MM.1S (cell line): ENCODE results near the gene SAMD9L.
"Not testable (repeated sequence)": the region's sequence is repeated elsewhere in the genome, so short reads cannot be mapped to it uniquely, and the experiment has no call there.

Experiments used
- DNase-seq: peaks from one replicate; pipeline ENCODE4 v3.0.0-alpha.2; 2015
- H2AFZ ChIP-seq: fragments of 300-600 bp; sonication (generic); 2 replicates; pipeline ENCODE4 v1.6.0; 2016; ENCODE audit warnings: antibody characterized with exemption, low read length
- H3F3A ChIP-seq: fragments of 300-600 bp; sonication (generic); 2 replicates; pipeline ENCODE4 v1.6.1; 2016; ENCODE audit warnings: mild to moderate bottlenecking, antibody characterized with exemption, low read length, moderate library complexity, mixed read lengths; ENCODE audit not compliant: insufficient read depth
- H3K27ac ChIP-seq: fragments of 300-600 bp; sonication (generic); 2 replicates; pipeline ENCODE4 v1.5.1; 2016; ENCODE audit warnings: mild to moderate bottlenecking, low read length
- H3K27me3 ChIP-seq: fragments of 300-600 bp; sonication (generic); replicated peaks from 2 replicates; pipeline ENCODE4 v1.6.0; 2016; ENCODE audit warnings: low read length; ENCODE audit not compliant: insufficient read depth
- H3K36me3 ChIP-seq: fragments of 300-600 bp; sonication (generic); replicated peaks from 2 replicates; pipeline ENCODE4 v1.6.1; 2016; ENCODE audit warnings: mild to moderate bottlenecking, low read length, mixed read lengths; ENCODE audit not compliant: insufficient read depth
- H3K4me1 ChIP-seq: fragments of 300-600 bp; sonication (generic); 2 replicates; pipeline ENCODE4 v1.6.1; 2016; ENCODE audit warnings: low read length, mixed read lengths
- H3K4me2 ChIP-seq: fragments of 300-600 bp; sonication (generic); 2 replicates; pipeline ENCODE4 v1.6.0; 2016; ENCODE audit warnings: low read depth, low read length
- H3K4me3 ChIP-seq: fragments of 300-600 bp; sonication (generic); 2 replicates; pipeline ENCODE4 v1.5.1; 2016; ENCODE audit warnings: low read length, mixed read lengths
- H3K79me2 ChIP-seq: fragments of 300-600 bp; sonication (generic); 2 replicates; pipeline ENCODE4 v1.6.1; 2016; ENCODE audit warnings: mixed run types, low read length, mixed read lengths
- H3K9ac ChIP-seq: fragments of 300-600 bp; sonication (generic); 2 replicates; pipeline ENCODE4 v1.6.1; 2016; ENCODE audit warnings: low read length, mixed read lengths
- H3K9me2 ChIP-seq: fragments of 300-600 bp; sonication (generic); replicated peaks from 2 replicates; pipeline ENCODE4 v1.6.1; 2016; ENCODE audit warnings: mild to moderate bottlenecking, low read length, mixed read lengths; ENCODE audit not compliant: insufficient read depth
- H3K9me3 ChIP-seq: fragments of 300-600 bp; sonication (generic); replicated peaks from 2 replicates; pipeline ENCODE4 v1.6.1; 2016; ENCODE audit warnings: mild to moderate bottlenecking, low read length, mixed read lengths; ENCODE audit not compliant: insufficient read depth
- H4K20me1 ChIP-seq: fragments of 300-600 bp; sonication (generic); 2 replicates; pipeline ENCODE4 v1.6.1; 2016; ENCODE audit warnings: mild to moderate bottlenecking, low read length, moderate library complexity, mixed read lengths; ENCODE audit not compliant: insufficient read depth
- EZH2 ChIP-seq: fragments of 300-600 bp; sonication (generic); optimal IDR thresholded peaks from 2 replicates; pipeline ENCODE3; 2017; ENCODE audit warnings: low read depth, mild to moderate bottlenecking, antibody characterized with exemption, low read length, mixed read lengths
- EZH2phosphoT487 ChIP-seq: fragments of 300-600 bp; sonication (generic); IDR thresholded peaks from 2 replicates; pipeline ENCODE4 v1.6.1; 2018; ENCODE audit warnings: antibody characterized with exemption, low read length
- TF ChIP-seq, protein P1 (sequence below): fragments of 300-600 bp; sonication (generic); IDR thresholded peaks from 2 replicates; pipeline ENCODE4 v1.5.1; 2016; ENCODE audit warnings: antibody characterized with exemption, low read length, mixed read lengths

SAMD9L gene

DNA sequence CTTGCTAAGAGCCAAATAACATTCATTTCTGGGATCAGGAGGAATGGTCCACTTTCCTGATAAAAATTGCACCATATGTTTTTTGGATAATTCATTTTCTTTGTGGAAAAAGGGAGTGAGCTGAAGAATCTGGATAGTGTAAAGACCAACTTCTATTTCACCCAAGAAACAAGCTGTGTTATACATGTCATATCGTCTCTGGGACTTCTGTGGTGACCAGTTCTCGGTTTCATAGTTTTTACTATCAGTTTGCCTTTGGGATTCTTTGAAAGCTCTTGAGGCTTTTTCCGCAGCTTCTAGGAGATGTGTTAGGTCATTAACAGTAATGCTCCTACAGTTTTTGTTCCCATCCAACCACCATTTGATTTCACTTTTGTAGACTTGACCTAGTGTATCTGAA, 16.0 kb downstream of the SAMD9L start:
- Histone ChIP-seq H3K4me3 (no peak overlapping the region), H3F3A (no peaks in the 10 kb centered on the region), H3K79me2 (no peaks in the 10 kb centered on the region), H3K4me2 (no peak overlapping the region), H2AFZ (no peak overlapping the region), H3K9ac (no peak overlapping the region), H3K27ac (no peak overlapping the region), H3K9me3 (no peaks in the 10 kb centered on the region), H4K20me1 (no peaks in the 10 kb centered on the region), H3K9me2 (no peaks in the 10 kb centered on the region), H3K36me3 (peaks cover 25% of the 10 kb centered on the region), H3K4me1 (no peaks in the 10 kb centered on the region), H3K27me3 (no peaks in the 10 kb centered on the region)
- TF ChIP-seq EZH2phosphoT487 (no peak), EZH2 (no peak)
- TF ChIP-seq, protein P1, sequence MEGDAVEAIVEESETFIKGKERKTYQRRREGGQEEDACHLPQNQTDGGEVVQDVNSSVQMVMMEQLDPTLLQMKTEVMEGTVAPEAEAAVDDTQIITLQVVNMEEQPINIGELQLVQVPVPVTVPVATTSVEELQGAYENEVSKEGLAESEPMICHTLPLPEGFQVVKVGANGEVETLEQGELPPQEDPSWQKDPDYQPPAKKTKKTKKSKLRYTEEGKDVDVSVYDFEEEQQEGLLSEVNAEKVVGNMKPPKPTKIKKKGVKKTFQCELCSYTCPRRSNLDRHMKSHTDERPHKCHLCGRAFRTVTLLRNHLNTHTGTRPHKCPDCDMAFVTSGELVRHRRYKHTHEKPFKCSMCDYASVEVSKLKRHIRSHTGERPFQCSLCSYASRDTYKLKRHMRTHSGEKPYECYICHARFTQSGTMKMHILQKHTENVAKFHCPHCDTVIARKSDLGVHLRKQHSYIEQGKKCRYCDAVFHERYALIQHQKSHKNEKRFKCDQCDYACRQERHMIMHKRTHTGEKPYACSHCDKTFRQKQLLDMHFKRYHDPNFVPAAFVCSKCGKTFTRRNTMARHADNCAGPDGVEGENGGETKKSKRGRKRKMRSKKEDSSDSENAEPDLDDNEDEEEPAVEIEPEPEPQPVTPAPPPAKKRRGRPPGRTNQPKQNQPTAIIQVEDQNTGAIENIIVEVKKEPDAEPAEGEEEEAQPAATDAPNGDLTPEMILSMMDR, result no peak
- DNase-seq, result no peak

DNA sequence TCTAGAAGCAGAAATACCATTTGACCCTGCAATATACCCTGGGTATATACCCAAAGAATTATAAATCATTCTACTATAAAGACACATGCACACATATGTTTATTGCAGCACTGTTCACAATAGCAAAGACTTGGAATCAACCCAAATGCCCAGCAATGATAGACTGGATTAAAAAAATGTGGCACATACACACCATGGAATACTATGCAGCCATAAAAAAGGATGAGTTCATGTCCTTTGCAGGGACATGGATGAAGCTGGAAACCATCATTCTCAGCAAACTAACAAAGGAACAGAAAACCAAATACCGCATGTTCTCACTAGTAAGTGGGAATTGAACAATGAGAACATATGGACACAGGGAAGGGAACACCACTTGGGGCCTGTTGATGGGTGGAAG, 21.2 kb downstream of the SAMD9L start:
- not testable (repeated sequence) for H3F3A ChIP-seq, H3K27ac ChIP-seq, H3K36me3 ChIP-seq, H4K20me1 ChIP-seq, H2AFZ ChIP-seq, H3K9ac ChIP-seq, H3K27me3 ChIP-seq, H3K4me3 ChIP-seq, H3K4me1 ChIP-seq, H3K79me2 ChIP-seq, H3K9me3 ChIP-seq, DNase-seq, H3K4me2 ChIP-seq, H3K9me2 ChIP-seq

DNA sequence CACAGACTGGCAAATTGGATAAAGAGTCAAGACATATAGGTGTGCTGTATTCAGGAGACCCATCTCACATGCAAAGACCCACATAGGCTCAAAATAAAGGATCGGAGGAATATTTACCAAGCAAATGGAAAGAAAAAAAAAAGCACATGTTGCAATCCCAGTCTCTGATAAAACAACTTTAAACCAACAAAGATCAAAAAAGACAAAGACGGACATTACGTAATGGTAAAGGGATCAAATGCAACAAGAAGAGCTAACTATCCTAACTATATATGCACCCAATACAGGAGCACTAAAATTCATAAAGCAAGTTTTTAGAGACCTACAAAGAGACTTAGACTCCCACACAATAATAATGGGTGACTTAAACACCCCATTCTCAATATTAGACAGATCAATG, 24.7 kb downstream of the SAMD9L start:
- H3K4me1 ChIP-seq, H3K9me2 ChIP-seq, H3K27me3 ChIP-seq, H3K9ac ChIP-seq, H3F3A ChIP-seq, H3K27ac ChIP-seq, H4K20me1 ChIP-seq, H3K36me3 ChIP-seq, H3K4me3 ChIP-seq, H3K79me2 ChIP-seq, H3K9me3 ChIP-seq, DNase-seq, H2AFZ ChIP-seq, H3K4me2 ChIP-seq: not testable (repeated sequence)

DNA sequence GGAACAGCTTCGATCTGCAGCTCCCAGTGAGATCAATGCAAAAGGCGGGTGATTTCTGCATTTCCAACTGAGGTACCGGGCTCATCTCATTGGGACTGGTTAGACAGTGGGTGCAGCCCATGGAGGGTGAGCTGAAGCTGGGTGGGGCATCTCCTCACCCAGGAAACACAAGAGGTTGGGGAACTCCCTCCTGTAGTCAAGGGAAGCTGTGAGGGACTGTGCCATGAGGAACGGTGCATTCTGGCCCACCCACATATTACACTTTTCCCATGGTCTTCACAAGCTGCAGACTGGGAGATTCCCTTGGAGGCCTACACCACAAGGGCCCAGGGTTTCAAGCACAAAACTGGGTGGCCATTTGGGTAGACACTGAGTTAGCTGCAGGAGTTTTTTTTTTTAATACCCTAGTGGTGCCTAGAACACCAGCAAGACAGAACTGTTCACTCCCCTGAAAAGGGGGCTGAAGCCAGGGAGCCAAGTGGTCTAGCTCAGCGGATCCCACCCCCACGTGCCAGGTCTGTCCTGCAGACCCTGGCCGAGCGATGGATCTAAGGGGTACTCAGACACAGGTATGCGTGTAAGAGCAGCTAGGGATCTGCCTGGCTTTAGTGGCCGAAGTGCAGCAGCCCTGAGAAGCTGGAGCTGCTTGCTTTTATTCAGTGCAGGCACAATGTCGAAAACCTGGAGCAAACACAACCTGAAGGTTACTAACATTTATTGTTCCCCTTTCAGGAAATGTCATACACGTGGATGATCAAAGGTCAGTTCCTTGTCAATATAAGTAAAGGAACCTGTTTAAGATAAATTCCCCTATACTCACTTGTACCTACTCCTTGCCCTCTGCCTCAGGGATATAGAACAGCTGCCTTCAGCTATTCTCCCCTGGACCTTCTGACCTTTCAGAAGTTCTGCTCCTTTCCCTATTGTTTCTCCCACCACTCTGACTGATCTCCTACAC, 27.3 kb downstream of the SAMD9L start:
- Histone ChIP-seq H3K79me2 (peaks cover 18% of the 10 kb centered on the region), H3K27me3 (no peaks in the 10 kb centered on the region), H4K20me1 (no peaks in the 10 kb centered on the region), H3K36me3 (no peaks in the 10 kb centered on the region), H3K27ac (no peak overlapping the region), H3K4me3 (no peak overlapping the region), H3K9me2 (no peaks in the 10 kb centered on the region), H3K9me3 (no peaks in the 10 kb centered on the region), H3F3A (peaks cover 9% of the 10 kb centered on the region), H2AFZ (no peak overlapping the region), H3K9ac (no peak overlapping the region), H3K4me1 (peaks cover 23% of the 10 kb centered on the region), H3K4me2 (no peak overlapping the region)
- DNase-seq, result no peak
- TF ChIP-seq, protein P1, result no peak
- TF ChIP-seq EZH2 (no peak), EZH2phosphoT487 (no peak)
